Spinal cord (tissue), 10 donors: ENCODE data around the gene PEX11G. TPM values are rescaled to one million over a fixed set of nuclear protein-coding genes. Genes with fewer than 3 reads are reported as not detected.

ENCODE experiments used
- DNase-seq, 6 donors: peaks; one replicate each; pipeline versions ENCODE4 v3.0.0 to v3.0.0-alpha.2; 2013 to 2015; ENCODE audit warnings: low spot score in 6 of 6, low read depth in 4 of 6
- H3K27ac ChIP-seq: one replicate; pipeline ENCODE4 v1.5.1; 2013; ENCODE audit warnings: low read depth, low read length, control low read depth
- H3K27me3 ChIP-seq: one replicate; pipeline ENCODE4 v1.6.1; 2013; ENCODE audit warnings: low read length; ENCODE audit not compliant: control insufficient read depth, insufficient read depth
- H3K36me3 ChIP-seq: one replicate; pipeline ENCODE4 v1.6.1; 2013; ENCODE audit warnings: low read length; ENCODE audit not compliant: control insufficient read depth, insufficient read depth
- H3K4me1 ChIP-seq: one replicate; pipeline ENCODE4 v1.6.1; 2013; ENCODE audit warnings: low read length; ENCODE audit not compliant: control insufficient read depth, insufficient read depth
- H3K4me3 ChIP-seq: one replicate; pipeline ENCODE4 v1.5.1; 2013; ENCODE audit warnings: low read depth, low read length, control low read depth
- H3K9me3 ChIP-seq: one replicate; pipeline ENCODE4 v1.6.1; 2013; ENCODE audit warnings: low read length; ENCODE audit not compliant: control insufficient read depth, insufficient read depth
- WGBS: methylation state at CpG from one replicate; pipeline ENCODE4 v1.1.5; 2013; ENCODE audit warnings: missing lambda C conversion rate; ENCODE audit not compliant: insufficient coverage; 5-methylcytosine and 5-hydroxymethylcytosine counted together
- polyA plus RNA-seq, 2 donors: library from polyadenylated mRNA; unstranded; fragments of 120-200 nt; gene quantifications; one replicate each; pipeline ENCODE4 v1.2.1, GENCODE V29; 2013; ENCODE audit not compliant: insufficient read length in 2 of 2
- total RNA-seq, 2 donors: library from RNA; depleted of rRNA in 1 of 2; stranded (reverse); fragments of 120-200 nt in 1 of 2; fragments of >200 nt in 1 of 2; gene quantifications; one replicate each; pipeline versions ENCODE4 v1.2.3 to v1.2.4, GENCODE V29; 2013 to 2014
- donor health status: healthy.

Gene PEX11G
- total and polyA plus RNA-seq, 4 donors: 1.7 to 6.0 (median 4.4) TPM

GRCh38 chr19:7512400-7512851, 23.6 kb upstream of the PEX11G start:
- Histone ChIP-seq H3K4me3 (no peak overlapping the region), H3K27ac (no peak overlapping the region)
- 80% methylated on average over 4 of the region's 6 CpGs for WGBS

GRCh38 chr19:7509625-7510024, 20.8 kb upstream of the PEX11G start:
- DNase-seq: no peak
- H3K27ac ChIP-seq: no peak overlapping the region
- H3K4me1 ChIP-seq: peaks cover 10% of the 10 kb centered on the region
- H3K36me3 ChIP-seq: no peaks in the 10 kb centered on the region
- H3K9me3 ChIP-seq: no peaks in the 10 kb centered on the region
- no peak overlapping the region for H3K4me3 ChIP-seq
- 45% methylated on average over 3 of the region's 3 CpGs for WGBS
- no peaks in the 10 kb centered on the region for H3K27me3 ChIP-seq

More at GRCh38 chr19:7512400-7512851, 23.6 kb upstream of the PEX11G start:
- H3K9me3 ChIP-seq: no peaks in the 10 kb centered on the region
- H3K36me3 ChIP-seq: no peaks in the 10 kb centered on the region
- H3K4me1 ChIP-seq: peaks cover 18% of the 10 kb centered on the region
- no peaks in the 10 kb centered on the region for H3K27me3 ChIP-seq
- no peak for DNase-seq

- no peak overlapping the region for H3K4me3 ChIP-seq
- WGBS: 51% methylated on average over 11 of the region's 11 CpGs
- no peak for DNase-seq
- no peak overlapping the region for H3K27ac ChIP-seq
- H3K27me3 ChIP-seq: no peaks in the 10 kb centered on the region
- no peaks in the 10 kb centered on the region for H3K9me3 ChIP-seq
- peaks cover 10% of the 10 kb centered on the region for H3K4me1 ChIP-seq
- H3K36me3 ChIP-seq: no peaks in the 10 kb centered on the region
These were observed 19.0 kb upstream of the PEX11G start for GRCh38 chr19:7507884-7508283.

GRCh38 chr19:7506385-7507328, 17.8 kb upstream of the PEX11G start:
- H3K27ac ChIP-seq: no peak overlapping the region
- no peak overlapping the region for H3K4me3 ChIP-seq
- no peaks in the 10 kb centered on the region for H3K36me3 ChIP-seq
- DNase-seq: peak in 2 of 6 donors; percentile 46 to 54
- H3K4me1 ChIP-seq: peaks cover 10% of the 10 kb centered on the region
- H3K27me3 ChIP-seq: no peaks in the 10 kb centered on the region
- H3K9me3 ChIP-seq: no peaks in the 10 kb centered on the region
- WGBS: 32% methylated on average over 14 of the region's 20 CpGs

GRCh38 chr19:7505682-7506384, 17.0 kb upstream of the PEX11G start:
- DNase-seq: no peak

GRCh38 chr19:7505288-7505681, 16.4 kb upstream of the PEX11G start:
- Histone ChIP-seq H3K4me3 (no peak overlapping the region), H3K4me1 (peaks cover 21% of the 10 kb centered on the region), H3K36me3 (no peaks in the 10 kb centered on the region), H3K27ac (no peak overlapping the region), H3K9me3 (no peaks in the 10 kb centered on the region), H3K27me3 (no peaks in the 10 kb centered on the region)
- DNase-seq: no peak
- 49% methylated on average over 19 of the region's 19 CpGs for WGBS

More at GRCh38 chr19:7505682-7506384, 17.0 kb upstream of the PEX11G start:
- no peaks in the 10 kb centered on the region for H3K36me3 ChIP-seq
- peaks cover 16% of the 10 kb centered on the region for H3K4me1 ChIP-seq
- no peaks in the 10 kb centered on the region for H3K27me3 ChIP-seq
- no peak overlapping the region for H3K27ac ChIP-seq
- no peak overlapping the region for H3K4me3 ChIP-seq
- 2% methylated on average over 16 of the region's 33 CpGs for WGBS
- H3K9me3 ChIP-seq: no peaks in the 10 kb centered on the region

GRCh38 chr19:7504684-7505083, 15.8 kb upstream of the PEX11G start:
- WGBS: 79% methylated on average over 2 of the region's 6 CpGs
- no peaks in the 10 kb centered on the region for H3K27me3 ChIP-seq
- H3K27ac ChIP-seq: no peak overlapping the region
- no peaks in the 10 kb centered on the region for H3K9me3 ChIP-seq
- no peaks in the 10 kb centered on the region for H3K36me3 ChIP-seq
- no peak overlapping the region for H3K4me3 ChIP-seq
- no peak for DNase-seq
- peaks cover 21% of the 10 kb centered on the region for H3K4me1 ChIP-seq

GRCh38 chr19:7502552-7502951, 13.7 kb upstream of the PEX11G start:
- Histone ChIP-seq H3K27ac (no peak overlapping the region), H3K9me3 (no peaks in the 10 kb centered on the region), H3K4me3 (no peak overlapping the region), H3K4me1 (peaks cover 21% of the 10 kb centered on the region), H3K36me3 (no peaks in the 10 kb centered on the region), H3K27me3 (no peaks in the 10 kb centered on the region)
- no peak for DNase-seq
- 62% methylated on average over 1 of the region's 2 CpGs for WGBS

GRCh38 chr19:7500811-7501450, 12.1 kb upstream of the PEX11G start:
- peak in 5 of 6 donors; percentile 70 to 98 (median 86) for DNase-seq
- H3K27me3 ChIP-seq: no peaks in the 10 kb centered on the region
- H3K27ac ChIP-seq: no peak overlapping the region
- H3K4me1 ChIP-seq: peaks cover 21% of the 10 kb centered on the region
- H3K9me3 ChIP-seq: no peaks in the 10 kb centered on the region
- under 1% methylated on average over 85 of the region's 93 CpGs for WGBS
- H3K36me3 ChIP-seq: no peaks in the 10 kb centered on the region
- peak overlapping the region; percentile 21 for H3K4me3 ChIP-seq
